ENCODE data around the gene MESP1.

GRCh38 chr15:89781055-89781454, 30.0 kb upstream of the MESP1 start:
- TF ChIP-seq, protein P1, sequence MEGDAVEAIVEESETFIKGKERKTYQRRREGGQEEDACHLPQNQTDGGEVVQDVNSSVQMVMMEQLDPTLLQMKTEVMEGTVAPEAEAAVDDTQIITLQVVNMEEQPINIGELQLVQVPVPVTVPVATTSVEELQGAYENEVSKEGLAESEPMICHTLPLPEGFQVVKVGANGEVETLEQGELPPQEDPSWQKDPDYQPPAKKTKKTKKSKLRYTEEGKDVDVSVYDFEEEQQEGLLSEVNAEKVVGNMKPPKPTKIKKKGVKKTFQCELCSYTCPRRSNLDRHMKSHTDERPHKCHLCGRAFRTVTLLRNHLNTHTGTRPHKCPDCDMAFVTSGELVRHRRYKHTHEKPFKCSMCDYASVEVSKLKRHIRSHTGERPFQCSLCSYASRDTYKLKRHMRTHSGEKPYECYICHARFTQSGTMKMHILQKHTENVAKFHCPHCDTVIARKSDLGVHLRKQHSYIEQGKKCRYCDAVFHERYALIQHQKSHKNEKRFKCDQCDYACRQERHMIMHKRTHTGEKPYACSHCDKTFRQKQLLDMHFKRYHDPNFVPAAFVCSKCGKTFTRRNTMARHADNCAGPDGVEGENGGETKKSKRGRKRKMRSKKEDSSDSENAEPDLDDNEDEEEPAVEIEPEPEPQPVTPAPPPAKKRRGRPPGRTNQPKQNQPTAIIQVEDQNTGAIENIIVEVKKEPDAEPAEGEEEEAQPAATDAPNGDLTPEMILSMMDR (IDR thresholded peaks at IDR 0.05): no peak
- no peak for TF ChIP-seq POLR2A (IDR thresholded peaks at IDR 0.05)

All from testis (tissue), 2 donors.